AG04449 (cell line): ENCODE data around the gene NUDT21.
A peak's percentile ranks its signal among the peaks of the same experiment; 100 is the strongest.

ENCODE experiments used
- CTCF ChIA-PET: fragments of 350-600 bp; formaldehyde crosslinking; extraction: SDS; loops from one replicate; lab custom pipeline; 2021; ENCODE audit warnings: antibody characterized with exemption; lab: Yijun Ruan, JAX
- POLR2A ChIA-PET: fragments of 400-600, 350-600 bp; formaldehyde crosslinking; extraction: SDS; loops from one replicate; lab custom pipeline; 2020; ENCODE audit warnings: antibody characterized with exemption, inconsistent platforms; lab: Yijun Ruan, JAX
- DNase-seq: peaks from one replicate; pipeline ENCODE4 v3.0.0-alpha.2; 2010; ENCODE audit warnings: low read depth, low spot score
- H3K4me3 ChIP-seq: 2 replicates; pipeline ENCODE4 v1.5.1; 2011; ENCODE audit warnings: low read depth, mild to moderate bottlenecking, control low read depth, low read length
- TF ChIP-seq, protein P1 (sequence below): IDR thresholded peaks from one replicate; pipeline ENCODE4 v1.5.1; 2011; ENCODE audit warnings: mild to moderate bottlenecking, moderate library complexity, low read length, control low read depth, inconsistent platforms; ENCODE audit not compliant: insufficient read depth; ENCODE audit errors: missing control alignments

NUDT21 gene

GRCh38 chr16:56451753-56452689, 889 bp upstream of the NUDT21 start:
- ChIA-PET POLR2A (interaction anchor here (1.0 to 1.4 kb wide), 4 partner anchors 8 to 154 kb away, joined by 3 to 9 read pairs (median 4); no protein-coding TSS in a partner anchor), CTCF (interaction anchor here (0.9 to 1.6 kb wide), 3 partner anchors 9 to 250 kb away, joined by 3 to 7 read pairs (median 4); no protein-coding TSS in a partner anchor)
- peak overlapping the region; percentile 81 for H3K4me3 ChIP-seq
- TF ChIP-seq, protein P1, sequence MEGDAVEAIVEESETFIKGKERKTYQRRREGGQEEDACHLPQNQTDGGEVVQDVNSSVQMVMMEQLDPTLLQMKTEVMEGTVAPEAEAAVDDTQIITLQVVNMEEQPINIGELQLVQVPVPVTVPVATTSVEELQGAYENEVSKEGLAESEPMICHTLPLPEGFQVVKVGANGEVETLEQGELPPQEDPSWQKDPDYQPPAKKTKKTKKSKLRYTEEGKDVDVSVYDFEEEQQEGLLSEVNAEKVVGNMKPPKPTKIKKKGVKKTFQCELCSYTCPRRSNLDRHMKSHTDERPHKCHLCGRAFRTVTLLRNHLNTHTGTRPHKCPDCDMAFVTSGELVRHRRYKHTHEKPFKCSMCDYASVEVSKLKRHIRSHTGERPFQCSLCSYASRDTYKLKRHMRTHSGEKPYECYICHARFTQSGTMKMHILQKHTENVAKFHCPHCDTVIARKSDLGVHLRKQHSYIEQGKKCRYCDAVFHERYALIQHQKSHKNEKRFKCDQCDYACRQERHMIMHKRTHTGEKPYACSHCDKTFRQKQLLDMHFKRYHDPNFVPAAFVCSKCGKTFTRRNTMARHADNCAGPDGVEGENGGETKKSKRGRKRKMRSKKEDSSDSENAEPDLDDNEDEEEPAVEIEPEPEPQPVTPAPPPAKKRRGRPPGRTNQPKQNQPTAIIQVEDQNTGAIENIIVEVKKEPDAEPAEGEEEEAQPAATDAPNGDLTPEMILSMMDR, result no peak
- no peak for DNase-seq

DNA sequence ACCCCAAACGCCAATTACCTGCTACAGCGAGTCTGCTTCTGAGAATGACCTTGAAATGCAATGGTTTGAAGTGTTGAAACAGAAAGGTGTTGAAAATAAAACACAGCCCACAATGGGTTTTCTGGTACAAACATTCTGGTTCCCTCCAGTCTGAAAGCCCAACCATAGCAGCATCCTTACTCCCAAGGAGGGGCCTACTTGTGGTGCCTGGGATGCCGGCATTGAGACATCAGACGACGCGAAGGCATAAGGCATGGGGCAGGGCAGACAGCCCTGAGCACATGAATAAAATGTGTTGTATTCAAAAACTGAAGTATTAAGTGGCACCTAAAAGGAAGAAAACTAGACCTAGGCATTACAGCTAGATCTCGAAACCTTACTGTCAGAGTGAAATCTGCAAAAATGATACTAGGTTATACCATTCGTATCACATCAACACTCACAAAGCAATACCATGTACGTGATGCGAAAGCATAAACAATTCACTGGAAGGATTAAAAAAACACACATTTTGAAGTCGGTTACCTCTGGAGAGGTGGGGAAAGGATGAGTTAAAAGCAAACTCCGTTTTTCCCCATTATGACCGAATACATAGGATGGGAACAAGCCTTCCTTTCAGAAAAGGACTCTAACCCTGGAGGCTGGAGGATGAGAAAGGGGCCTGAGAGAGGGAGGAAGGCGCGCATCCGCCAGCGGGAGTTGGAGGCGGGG, 702 bp downstream of the NUDT21 start:
- POLR2A ChIA-PET, result interaction anchor here (1.0 to 1.4 kb wide), 4 partner anchors 10 to 156 kb away, joined by 3 to 9 read pairs (median 4); no protein-coding TSS in a partner anchor
- TF ChIP-seq, protein P1, result no peak
- H3K4me3 ChIP-seq, result peak overlapping the region; percentile 90
- CTCF ChIA-PET, result interaction anchor here (1.0 to 1.2 kb wide), 2 partner anchors 15 to 119 kb away, joined by 3 to 4 read pairs; no protein-coding TSS in a partner anchor
- DNase-seq, result no peak

DNA sequence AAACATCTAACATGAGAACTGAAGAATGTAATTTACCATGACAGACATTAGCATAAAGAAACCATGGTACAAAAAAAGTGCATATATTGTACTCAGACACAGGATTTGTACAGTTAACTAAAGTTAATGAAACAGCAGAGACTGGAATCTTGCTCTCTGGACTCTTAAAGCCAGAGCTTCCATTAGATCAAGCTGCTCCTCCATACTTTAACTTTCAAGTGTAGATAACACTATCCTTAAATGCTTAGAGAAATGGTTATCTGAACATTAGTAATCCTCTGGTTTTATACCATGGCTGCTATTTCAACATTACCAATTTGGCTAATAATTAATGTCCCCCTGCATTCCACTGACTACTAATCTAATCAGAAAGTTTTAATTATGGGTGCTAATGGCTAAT, 3.1 kb downstream of the NUDT21 start:
- CTCF ChIA-PET, result interaction anchor here (1.0 kb wide), 1 partner anchor 129 kb away, joined by 3 read pairs; no protein-coding TSS in a partner anchor
- POLR2A ChIA-PET, result no interaction called here
- TF ChIP-seq, protein P1, result no peak
- no peak overlapping the region for H3K4me3 ChIP-seq
- no peak for DNase-seq

DNA sequence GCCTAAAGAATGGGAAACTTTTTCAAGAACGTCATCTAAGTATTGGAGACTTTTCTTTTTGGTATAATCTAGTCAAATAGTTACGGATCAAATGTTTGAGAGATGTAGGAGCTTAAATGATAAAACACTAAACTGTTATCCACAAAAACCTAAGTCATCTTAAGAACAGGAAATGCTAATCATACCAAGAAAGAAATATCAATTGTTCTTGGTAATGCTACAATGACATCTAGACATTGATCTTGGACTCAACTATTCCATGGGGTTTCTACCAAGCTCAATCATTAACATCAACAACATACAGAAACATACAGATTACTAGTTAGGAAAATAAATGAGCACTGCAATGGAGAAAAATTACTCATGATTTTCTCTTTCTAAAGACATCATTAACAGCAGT, 3.8 kb downstream of the NUDT21 start:
- DNase-seq, result no peak
- POLR2A ChIA-PET, result no interaction called here
- TF ChIP-seq, protein P1, result no peak
- CTCF ChIA-PET, result interaction anchor here (1.0 to 1.6 kb wide), 3 partner anchors 130 to 982 kb away, joined by 3 read pairs; no protein-coding TSS in a partner anchor
- no peak overlapping the region for H3K4me3 ChIP-seq

GRCh38 chr16:56438038-56438437, 13.1 kb downstream of the NUDT21 start:
- H3K4me3 ChIP-seq, result no peak overlapping the region
- TF ChIP-seq, protein P1, result no peak
- ChIA-PET POLR2A (no interaction called here), CTCF (interaction anchor here (0.6 to 1.8 kb wide), 3 partner anchors 11 to 355 kb away, joined by 3 to 4 read pairs (median 3); no protein-coding TSS in a partner anchor)
- no peak for DNase-seq
